ENCODE measurements around the gene NR5A2.
A peak's percentile ranks its signal among the peaks of the same experiment; 100 is the strongest.

The NR5A2 gene

DNA sequence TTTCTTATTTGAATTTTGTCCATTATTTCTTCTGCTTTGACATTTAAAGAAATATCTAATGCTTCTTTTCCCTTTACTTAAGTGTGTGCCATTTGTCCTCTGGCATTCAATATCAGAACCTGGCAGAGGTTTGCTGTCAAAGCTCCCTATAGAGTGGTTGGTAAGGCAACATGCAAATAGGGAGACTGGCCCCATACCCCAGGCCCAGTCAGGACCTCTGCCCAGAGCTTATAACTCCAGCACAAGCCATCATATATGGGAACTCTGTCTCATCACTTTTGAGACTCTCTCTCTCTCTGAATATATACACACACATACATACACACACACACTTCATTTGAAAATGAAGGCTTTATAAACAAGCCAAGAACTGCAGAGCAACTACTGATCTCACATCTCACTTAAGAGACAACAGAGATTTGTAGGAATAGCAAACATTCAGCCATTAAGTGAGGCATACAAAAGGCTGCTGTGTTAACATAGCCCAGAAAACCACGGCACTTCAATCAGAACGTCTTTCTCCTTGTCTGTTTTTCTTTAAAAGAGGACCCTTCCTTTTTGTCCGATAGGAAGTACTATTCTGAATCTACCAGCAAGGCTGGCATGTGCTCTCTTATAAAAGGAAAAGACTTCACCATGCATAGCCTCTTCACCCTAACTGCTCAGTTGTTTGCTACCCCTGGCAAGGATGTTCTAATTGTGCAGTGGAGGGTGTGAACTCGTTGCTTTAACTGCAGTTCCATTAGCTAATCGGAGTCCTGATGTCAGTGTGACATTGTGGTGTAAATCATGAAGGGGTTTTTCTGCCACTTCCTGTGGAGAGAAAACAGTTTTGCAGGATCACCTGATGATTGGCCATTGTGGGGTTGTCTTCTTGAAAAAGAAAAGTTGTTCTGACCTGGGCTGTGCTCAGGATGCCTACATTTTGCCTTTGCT is 101.7 kb downstream of the NR5A2 start:
- peak; percentile 11 for DNase-seq

DNA sequence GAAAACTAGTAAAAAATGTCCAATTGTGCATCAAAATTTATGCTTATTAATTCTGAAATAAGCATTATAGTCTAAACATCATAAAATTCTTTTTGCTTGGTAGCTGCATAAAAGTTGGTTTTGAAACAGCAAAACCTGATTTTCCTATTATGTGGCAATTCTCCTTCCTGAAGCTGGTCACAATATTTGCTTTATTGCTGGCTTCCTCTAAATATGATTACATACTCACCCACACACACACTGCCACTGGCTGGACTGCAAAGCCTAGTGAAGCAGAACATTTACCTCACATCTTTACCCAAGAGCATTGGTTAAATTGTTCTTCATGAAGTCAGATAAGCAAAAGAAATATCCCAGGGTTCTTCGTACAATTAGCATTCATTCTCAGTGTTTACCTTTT is 103.0 kb downstream of the NR5A2 start:
- no peak for DNase-seq

DNA sequence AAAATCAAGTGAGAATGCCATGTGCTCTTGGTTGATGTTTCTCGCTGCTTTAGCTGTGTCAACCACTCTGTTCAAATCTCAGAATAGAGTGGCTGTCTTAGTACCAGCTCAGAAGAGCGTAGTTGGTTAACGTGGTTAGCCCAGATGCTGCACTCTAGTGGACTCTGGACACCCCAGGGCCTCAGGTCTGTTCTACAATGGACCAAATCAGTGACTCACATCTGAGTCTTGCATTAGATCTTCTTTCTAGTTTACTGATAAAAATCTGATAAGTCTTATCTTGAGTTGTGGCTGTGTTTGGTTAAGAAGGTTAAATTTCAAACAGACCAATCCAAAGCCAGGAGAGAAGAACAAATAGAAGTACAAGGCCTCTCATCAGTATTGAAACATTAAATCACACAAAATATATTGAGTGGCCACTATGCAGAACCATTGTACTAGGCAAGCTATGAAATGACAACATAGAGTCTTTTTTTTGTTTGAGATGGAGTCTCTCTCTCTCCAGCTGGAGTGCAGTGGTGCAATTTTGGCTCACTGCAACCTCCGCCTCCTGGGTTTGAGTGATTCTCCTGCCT is 104.1 kb downstream of the NR5A2 start:
- DNase-seq: no peak

DNA sequence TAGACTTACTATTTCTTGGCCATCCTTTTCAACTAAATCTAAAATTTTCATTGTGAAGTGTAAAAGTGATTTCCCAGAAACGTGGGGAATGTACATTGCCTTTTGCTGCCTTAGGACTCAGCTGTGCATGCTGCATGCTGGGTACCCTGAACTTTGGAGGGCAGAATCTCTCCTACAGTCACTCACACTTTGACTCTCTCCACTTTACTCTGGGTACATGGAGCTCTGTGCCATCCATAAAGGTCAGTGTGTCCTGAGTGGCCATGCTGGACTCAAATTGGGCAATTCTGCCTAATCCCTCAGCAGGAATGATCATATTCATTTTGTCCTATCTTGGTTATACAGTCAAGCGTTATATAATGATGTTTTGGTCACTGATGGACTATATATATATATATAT is 105.6 kb downstream of the NR5A2 start:
- DNase-seq: no peak

DNA sequence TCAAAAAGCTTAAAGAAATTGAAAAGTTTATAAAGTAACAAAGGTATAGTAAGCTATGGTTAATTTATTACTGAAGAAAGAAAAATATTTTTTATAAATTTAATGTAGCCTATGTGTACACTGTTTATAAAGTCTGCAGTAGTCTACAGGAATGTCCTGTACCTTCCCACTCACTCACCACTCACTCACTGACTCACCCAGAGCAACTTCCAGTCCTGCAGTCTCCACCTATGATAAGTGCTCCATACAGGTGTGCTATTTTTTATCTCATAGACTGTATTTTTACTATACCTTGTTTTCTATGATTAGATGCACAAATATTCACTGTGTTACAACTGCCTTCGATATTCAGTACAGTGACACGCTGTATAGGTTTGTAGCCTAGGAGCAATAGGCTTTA is 106.6 kb downstream of the NR5A2 start:
- DNase-seq: no peak

DNA sequence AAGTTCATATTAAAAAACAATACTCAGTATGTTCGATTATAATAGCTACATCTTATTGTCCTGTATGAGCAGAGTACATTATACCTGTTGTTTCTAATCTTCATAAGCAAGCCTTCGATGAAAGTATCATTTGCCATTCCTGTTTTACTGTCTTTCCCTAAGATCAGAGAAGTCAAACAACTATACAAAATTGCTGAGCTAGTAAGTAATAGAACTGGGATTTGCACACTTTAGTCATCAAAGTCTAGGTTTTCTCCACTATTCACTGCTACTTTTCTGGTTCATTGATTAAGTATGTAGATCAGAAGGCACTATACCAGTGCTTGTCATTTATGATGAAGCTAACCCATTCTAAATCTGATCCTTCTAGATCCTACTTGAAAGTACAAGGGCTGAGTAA is 108.9 kb downstream of the NR5A2 start:
- DNase-seq: no peak

DNA sequence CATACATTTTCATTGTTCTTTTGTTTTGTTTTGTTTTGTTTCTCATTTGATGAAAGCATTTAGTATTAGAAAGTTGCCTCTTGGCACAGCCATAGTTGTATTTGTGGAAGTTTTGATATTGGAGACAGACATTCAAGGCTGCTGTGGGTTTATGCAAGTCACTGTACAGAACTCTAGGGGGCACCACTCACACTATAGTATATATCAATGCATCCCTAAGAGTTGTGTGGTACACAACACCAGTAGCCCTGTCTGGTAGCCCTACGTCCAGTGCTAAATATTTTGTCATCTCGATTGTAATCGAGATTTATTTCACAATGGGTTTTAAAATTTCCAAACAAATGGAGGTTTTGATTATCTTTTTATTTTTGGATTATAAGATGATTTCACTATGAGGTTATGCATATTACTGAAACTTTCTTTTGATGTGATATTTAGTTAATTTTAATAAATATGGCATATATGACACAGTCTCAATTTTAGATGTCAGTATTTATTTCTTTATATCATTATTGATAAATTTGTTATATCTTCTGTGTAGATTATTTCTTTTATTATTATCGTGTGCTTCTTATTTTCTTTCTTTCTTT is 112.2 kb downstream of the NR5A2 start:
- DNase-seq: peak; percentile 14

DNA sequence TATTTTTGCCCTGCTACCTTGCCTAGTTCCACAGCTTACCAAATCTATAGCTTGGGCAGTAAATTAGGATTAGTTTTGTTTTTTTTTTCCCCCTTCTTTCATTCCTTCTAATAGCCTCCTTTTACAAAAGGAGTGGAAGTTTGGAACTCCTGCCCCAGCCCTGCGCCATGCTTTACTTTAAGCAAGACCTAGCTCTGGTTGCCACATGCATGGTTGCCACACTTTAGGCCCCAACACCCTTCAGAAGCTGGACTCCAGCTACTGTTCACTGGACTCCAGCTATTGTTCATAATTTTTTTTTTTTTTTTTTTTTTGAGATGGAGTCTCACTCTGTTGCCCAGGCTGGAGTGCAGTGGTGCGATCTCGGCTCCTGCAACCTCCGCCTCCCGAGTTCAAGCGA is 115.8 kb downstream of the NR5A2 start:
- no peak for DNase-seq

DNA sequence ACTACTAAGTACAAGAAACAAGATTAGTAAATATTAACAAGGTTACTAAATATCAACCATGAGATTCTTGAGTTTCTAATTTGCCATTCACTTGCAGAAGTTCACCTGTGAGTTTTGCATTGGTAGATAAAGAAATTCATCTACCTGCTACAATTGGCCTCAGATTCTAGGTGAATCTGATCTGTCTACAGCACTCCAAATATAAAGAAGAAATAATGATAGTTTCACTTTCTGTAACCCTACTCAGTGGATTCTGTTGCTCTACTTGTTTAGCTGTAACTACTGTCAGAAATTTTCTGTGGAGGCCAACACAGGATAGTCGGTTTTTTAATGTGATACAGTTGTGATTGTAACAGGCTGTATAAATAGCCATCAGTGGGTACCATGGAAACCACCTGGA is 118.6 kb downstream of the NR5A2 start:
- DNase-seq: no peak

DNA sequence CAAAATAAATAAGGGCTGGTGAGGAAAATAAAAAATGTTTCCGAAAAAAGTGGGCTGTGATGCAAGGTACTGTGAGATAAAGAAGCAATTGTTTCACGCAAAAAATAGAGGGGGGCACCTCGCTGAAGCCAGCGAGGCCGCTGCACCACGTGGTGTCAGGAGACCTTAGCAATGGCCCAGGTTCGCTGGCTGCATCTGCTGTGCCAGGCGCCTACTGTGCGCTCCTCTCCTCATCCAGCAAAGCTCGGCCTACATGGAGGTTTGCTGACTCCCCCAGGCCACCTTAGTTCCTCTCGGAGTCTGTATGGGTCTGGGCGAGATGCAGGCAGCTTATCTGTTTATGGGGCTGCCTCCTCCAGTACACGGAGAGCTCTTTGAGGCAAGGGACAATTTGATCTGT is 119.6 kb downstream of the NR5A2 start:
- DNase-seq: no peak

DNA sequence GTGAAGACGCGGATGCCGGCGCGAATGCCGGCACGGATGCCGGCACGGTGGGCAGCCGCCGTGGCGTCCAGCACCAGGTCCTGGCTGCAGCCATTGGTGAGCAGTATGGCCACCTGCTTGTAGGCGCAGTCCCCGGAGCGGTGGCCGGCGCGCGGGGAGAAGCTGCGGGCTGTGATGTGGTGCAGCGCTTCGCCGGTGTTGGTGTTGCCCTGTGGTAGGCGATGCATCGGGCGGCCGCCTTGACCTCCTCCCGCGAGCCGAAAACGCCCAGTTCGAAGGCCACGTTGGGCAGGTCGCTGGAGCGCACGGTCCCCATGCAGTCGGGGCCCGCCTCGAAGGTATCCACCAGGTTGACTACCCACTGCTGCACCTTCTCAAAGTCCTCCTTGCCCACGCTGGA is 120.2 kb downstream of the NR5A2 start:
- no peak for DNase-seq

DNA sequence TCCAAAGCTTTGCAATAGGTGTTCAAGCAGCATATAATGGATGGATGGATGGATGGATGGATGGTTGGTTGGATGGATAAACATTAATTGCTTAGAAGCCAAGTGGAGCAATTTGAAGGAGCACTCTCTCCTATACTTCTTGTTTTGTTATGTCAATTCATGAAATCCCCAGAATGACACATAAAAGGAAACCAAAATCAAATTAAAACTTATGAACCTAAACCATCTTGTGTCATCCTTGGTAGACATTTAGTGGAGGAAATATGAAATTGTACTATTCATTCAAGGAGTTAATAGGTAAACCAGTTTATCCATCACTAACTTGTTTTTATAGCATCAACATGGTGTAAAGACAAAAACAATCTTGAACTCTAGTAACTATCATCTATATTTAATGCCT is 122.5 kb downstream of the NR5A2 start:
- DNase-seq: no peak

DNA sequence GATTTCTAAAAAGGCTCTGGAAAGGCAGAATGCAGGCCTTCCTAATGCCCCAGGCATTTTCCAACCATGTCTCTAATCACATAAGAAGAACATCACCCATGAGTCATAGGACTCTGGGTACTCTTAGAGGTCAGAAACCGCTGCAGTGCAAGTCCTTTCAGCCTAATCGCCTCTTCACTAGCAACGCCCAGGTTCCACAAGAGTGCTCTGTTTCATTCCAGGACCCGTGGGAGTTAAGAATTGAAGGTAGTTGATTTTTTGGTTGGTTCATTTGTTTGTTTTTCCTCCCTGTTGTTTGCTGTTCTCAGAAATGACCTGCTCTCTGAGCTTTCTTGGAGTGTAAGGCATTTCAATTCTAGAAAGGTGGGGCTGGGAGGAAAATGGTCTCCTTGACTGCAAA is 123.2 kb downstream of the NR5A2 start:
- no peak for DNase-seq

DNA sequence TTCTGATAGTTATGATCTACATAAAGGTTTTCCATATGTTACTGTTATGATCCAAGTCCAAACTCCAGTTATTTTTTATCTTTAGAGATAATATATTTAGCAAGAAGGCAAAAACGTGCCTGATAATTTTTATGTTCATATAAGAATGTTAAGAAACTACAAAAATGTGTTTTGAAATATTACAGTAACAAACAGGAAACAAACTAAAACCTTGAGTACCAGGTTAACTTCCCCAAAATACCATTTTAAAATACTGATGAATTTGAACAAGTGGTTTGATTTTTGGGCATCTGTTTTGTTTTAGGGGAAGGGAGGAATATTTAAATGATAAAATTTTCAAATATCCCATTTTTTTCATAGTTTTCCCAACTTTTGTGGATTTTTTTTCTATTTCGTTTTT is 124.8 kb downstream of the NR5A2 start:
- no peak for DNase-seq

DNA sequence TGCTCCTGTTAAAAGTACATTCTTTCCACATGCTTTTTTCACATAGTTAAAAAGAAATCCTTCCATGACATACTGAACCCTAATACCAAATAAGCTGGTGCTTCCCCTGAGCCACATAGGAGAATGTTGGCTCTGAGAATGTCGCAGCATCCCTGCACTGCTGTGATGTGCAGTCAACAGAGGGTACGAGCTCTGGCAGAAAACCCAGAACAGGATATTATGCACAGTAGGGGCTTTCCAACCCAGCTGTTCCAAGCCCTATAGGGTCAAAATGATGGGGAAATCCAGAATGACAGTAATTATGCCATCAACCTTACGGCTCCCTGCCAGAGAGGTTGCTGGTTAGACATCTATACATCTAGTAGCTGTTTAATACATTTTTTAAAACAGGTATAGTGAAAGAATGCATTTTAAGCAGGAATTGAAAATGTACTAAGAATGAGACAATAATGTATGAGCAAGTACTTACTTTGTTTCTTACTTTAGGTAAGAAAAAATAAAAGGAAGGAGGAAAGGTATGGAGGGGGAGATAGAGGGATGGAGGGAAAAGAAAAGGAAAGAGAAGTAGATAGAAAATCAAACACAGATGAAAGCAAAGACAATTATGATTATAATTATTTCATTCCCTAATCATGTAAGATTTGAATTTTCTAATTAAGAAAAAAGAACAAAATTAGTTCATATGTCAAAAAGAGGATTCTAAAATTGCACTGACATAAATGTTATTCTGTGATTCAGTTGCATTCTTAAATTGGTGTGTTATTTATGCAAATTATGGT is 126.0 kb downstream of the NR5A2 start:
- DNase-seq: peak; percentile 10

DNA sequence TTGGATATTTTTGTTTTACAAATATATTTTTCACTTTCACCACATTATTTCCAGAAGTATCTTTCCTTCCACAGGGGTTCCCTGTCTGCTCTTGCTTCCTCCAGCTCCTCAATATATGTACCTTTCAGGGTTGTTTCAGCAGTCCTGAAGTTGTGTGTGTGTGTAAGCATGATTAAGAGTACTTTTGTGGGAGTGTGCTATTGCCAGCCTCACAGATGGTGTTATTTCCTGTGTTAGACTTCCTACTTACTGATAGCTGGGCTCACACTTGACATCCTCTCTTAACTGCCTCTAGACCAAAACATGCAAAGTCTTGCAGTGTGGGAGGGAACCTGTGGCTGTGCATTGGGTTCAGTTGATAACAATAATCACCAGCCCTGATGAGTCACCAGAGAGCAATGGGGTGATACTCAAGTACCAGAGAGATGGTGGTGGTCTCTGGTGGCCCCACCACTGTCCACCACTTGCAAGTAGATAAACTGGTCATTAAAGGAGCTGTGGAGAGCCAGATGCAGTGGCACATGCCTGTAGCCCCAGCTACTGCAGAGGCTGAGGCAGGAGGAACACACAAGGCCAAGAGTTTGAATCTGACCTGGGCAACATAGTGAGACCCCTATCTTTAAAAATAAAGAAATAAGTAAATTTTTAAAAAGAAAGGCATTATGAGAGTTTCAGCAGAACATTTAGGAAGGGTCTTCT is 126.7 kb downstream of the NR5A2 start:
- DNase-seq: peak; percentile 51

DNA sequence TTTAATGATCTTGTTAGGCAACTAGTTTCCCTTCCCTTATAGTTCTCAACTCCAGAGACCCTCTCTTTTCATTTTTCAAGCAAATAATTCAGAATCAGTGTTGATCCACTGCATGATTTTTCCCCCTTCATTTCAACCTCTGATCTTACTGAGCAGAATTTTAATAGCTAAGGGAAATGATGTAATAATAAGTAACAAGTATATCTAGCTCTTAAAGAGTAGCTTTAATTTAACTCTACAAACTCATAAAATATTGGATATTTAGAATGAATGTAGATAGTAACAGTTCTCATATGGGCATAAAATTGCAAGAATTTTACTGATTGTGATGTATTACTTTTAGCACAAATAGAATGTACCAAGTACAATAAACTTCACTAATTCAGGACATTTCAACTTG is 130.2 kb downstream of the NR5A2 start:
- no peak for DNase-seq

DNA sequence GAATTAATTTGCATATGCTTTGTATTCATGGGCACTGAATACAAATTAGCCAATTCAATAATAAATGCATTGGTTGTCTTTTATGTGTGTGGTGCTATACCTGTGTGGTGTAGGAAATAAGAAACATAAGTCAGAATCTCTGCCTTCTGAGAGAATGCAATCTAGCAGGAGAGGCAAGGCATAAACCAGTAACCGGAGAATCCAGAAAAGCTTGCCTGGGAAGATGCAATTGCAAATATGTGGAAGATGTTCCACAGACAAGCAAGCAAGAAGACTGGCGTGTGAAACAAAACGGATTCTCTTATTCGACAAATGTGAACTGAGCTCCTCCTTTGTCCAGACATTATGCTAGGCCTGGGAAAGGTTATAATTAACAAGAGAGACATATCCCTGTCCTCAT is 134.3 kb downstream of the NR5A2 start:
- no peak for DNase-seq

DNA sequence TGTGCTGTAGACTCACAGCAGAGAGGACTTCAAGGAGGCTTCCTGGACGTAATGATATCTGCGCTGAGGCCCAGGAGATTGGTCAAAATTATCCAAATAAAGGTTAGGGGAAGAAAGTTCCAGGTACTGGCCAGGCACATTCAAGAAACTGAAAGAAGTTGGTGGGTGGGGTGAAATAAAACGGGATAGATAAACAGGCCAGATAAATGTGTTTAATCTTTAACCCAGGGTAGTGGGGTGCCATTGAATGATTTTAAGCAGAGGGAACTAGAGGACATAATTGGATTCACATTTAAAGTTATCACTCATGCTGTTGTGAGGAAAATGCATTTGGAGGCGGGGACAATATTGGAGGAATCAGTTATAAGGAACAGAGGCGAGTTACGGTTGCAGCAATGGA is 134.7 kb downstream of the NR5A2 start:
- no peak for DNase-seq

DNA sequence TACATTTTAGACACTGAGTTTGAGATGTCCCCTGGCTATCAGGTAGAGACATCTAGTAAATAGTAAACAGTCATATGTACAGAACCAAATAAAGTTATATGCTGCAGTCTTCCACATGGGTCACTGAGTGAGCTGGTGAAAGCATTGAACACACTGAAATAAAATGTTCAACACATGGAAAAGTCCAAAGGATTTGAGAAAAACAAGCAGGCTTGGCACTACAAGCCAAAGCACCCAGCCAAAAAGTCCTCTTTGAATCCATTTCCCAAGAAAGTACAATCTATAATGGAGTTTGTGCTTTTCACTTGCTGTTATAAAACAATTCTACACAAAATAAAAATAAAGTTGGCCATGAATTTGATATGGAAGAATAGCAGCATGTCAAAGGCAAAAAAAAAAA is 135.4 kb downstream of the NR5A2 start:
- no peak for DNase-seq

DNA sequence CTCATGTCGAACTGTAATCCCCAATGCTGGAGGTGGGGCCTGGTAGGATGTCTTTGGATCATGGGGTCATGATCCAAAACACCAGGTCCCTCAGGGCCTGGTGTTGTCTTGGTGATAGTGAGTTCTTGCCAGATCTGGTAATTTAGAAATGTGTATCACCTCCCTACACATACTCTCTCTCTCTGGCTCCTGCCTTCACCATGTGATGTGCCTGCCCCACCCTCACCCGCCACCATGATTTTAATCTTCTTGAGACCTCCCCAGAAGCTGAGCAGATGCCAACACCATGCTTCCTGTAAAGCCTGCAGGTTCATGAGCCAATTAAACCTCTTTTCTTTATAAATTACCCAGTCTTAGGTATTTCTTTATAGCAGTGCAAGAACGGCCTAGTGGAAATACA is 136.4 kb downstream of the NR5A2 start:
- DNase-seq: no peak

DNA sequence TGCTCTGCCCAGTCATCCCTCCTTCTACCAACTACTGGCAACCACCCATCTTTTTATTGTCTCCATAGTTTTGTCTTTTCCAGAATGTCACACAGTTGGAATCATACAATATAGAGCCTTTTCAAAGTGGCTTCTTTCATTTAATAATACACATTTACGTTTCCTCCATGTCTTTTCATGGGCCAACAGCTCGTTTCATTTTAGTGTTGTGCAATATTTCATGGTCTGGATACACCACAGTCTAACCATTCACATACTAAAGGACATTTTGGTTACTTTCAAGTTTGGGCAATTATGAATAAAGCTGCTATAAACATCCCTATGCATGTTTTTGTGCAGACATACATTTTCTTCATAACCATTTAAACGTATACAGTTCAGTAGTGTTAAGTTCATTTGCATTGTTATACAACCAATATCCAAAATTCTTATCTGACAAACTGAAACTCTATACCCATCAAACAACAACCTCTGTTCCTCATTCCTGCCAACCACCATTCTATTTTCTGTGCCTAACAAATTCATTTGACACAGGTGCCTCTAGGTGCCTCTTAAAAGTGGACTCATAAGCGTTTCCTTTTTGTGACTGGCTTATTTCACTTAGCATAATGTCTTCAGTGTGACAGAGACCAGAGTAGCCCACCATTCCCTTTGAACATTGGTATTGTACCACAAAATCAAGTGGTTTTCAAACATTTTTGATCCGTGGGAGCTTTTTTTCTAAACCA is 138.1 kb downstream of the NR5A2 start:
- DNase-seq: no peak
